ENCODE data around the gene RFX8. TPM values are rescaled to one million over a fixed set of nuclear protein-coding genes. Genes with fewer than 3 reads are reported as not detected.

The RFX8 gene
- total RNA-seq, 2 donors from 2014 or later, result not detected

- peak; percentile 11 for TF ChIP-seq CTCF (conservative IDR thresholded peaks at IDR 0.05)
- Mint-ChIP-seq H3K27ac (no peak overlapping the region), H3K4me3 (peak overlapping the region; percentile 58), H3K4me1 (no peaks in the 10 kb centered on the region), H3K36me3 (ENCODE audit: low read depth) (no peaks in the 10 kb centered on the region), H3K27me3 (ENCODE audit: insufficient read depth) (peaks cover 65% of the 10 kb centered on the region), H3K9me3 (no peaks in the 10 kb centered on the region)
- WGBS, 2 experiments (ENCODE audit: insufficient coverage in 1 of 2, insufficient read length in 1 of 2), result 4 to 9% methylated on average over 31 to 92 of the region's 92 CpGs
- Histone ChIP-seq H3K4me1 (ENCODE audit: control insufficient read depth, insufficient read depth, low read length) (no peaks in the 10 kb centered on the region), H3K27ac (ENCODE audit: low read depth, low read length) (no peak overlapping the region), H3K36me3 (ENCODE audit: control insufficient read depth, insufficient read depth, low read length) (no peaks in the 10 kb centered on the region), H3K9me3 (ENCODE audit: control insufficient read depth, low read length) (no peaks in the 10 kb centered on the region), H3K9ac (ENCODE audit: extremely low read depth, low read length, poor library complexity, severe bottlenecking) (no peak overlapping the region), H3K4me3 (ENCODE audit: low read length) (peak overlapping the region; percentile 74), H3K27me3 (ENCODE audit: control insufficient read depth, insufficient read depth, low read length, poor library complexity, severe bottlenecking) (peaks cover 37% of the 10 kb centered on the region)
- peak; percentile 86 for DNase-seq
Observed at GRCh38 chr2:101473911-101474701, 806 bp downstream of the RFX8 start.

- Histone ChIP-seq H3K4me1 (ENCODE audit: control insufficient read depth, insufficient read depth, low read length) (no peaks in the 10 kb centered on the region), H3K27ac (ENCODE audit: low read depth, low read length) (no peak overlapping the region), H3K36me3 (ENCODE audit: control insufficient read depth, insufficient read depth, low read length) (no peaks in the 10 kb centered on the region), H3K4me3 (ENCODE audit: low read length) (peak overlapping the region; percentile 74), H3K9ac (ENCODE audit: extremely low read depth, low read length, poor library complexity, severe bottlenecking) (no peak overlapping the region), H3K9me3 (ENCODE audit: control insufficient read depth, low read length) (no peaks in the 10 kb centered on the region), H3K27me3 (ENCODE audit: control insufficient read depth, insufficient read depth, low read length, poor library complexity, severe bottlenecking) (peaks cover 37% of the 10 kb centered on the region)
- H3K27ac Mint-ChIP-seq, result no peak overlapping the region
- H3K4me1 Mint-ChIP-seq, result no peaks in the 10 kb centered on the region
- peaks cover 66% of the 10 kb centered on the region for H3K27me3 Mint-ChIP-seq (ENCODE audit: insufficient read depth)
- no peak for DNase-seq
- no peaks in the 10 kb centered on the region for H3K9me3 Mint-ChIP-seq
- no peak for TF ChIP-seq CTCF (conservative IDR thresholded peaks at IDR 0.05)
- no peaks in the 10 kb centered on the region for H3K36me3 Mint-ChIP-seq (ENCODE audit: low read depth)
- peak overlapping the region; percentile 58 for H3K4me3 Mint-ChIP-seq
- WGBS, 2 experiments (ENCODE audit: insufficient coverage in 1 of 2, insufficient read length in 1 of 2), result 57 to 100% methylated on average over 1 to 3 of the region's 3 CpGs
Observed at GRCh38 chr2:101473591-101473910, 1.4 kb downstream of the RFX8 start.

- H3K9me3 ChIP-seq (ENCODE audit: control insufficient read depth, low read length), result no peaks in the 10 kb centered on the region
- Mint-ChIP-seq H3K9me3 (no peaks in the 10 kb centered on the region), H3K27ac (no peak overlapping the region), H3K4me3 (no peak overlapping the region), H3K36me3 (ENCODE audit: low read depth) (no peaks in the 10 kb centered on the region), H3K27me3 (ENCODE audit: insufficient read depth) (peaks cover 62% of the 10 kb centered on the region), H3K4me1 (peaks cover 8% of the 10 kb centered on the region)
- WGBS, 2 experiments (ENCODE audit: insufficient coverage in 1 of 2, insufficient read length in 1 of 2), result 91 to 95% methylated on average over 3 to 4 of the region's 4 CpGs
- no peak for DNase-seq
- TF ChIP-seq CTCF (conservative IDR thresholded peaks at IDR 0.05), result no peak
- H3K36me3 ChIP-seq (ENCODE audit: control insufficient read depth, insufficient read depth, low read length), result no peaks in the 10 kb centered on the region
- H3K27ac ChIP-seq (ENCODE audit: low read depth, low read length), result no peak overlapping the region
- H3K4me1 ChIP-seq (ENCODE audit: control insufficient read depth, insufficient read depth, low read length), result no peaks in the 10 kb centered on the region
- H3K27me3 ChIP-seq (ENCODE audit: control insufficient read depth, insufficient read depth, low read length, poor library complexity, severe bottlenecking), result peaks cover 24% of the 10 kb centered on the region
- no peak overlapping the region for H3K9ac ChIP-seq (ENCODE audit: extremely low read depth, low read length, poor library complexity, severe bottlenecking)
- H3K4me3 ChIP-seq (ENCODE audit: low read length), result no peak overlapping the region
Observed at GRCh38 chr2:101469863-101470262, 5.0 kb downstream of the RFX8 start.

Measured in endodermal cell (in vitro differentiated cells).